ENCODE measurements around the gene FAM3C.

GRCh38 chr7:121337398-121337797, 58.7 kb downstream of the FAM3C start:
- TF ChIP-seq, protein P1, sequence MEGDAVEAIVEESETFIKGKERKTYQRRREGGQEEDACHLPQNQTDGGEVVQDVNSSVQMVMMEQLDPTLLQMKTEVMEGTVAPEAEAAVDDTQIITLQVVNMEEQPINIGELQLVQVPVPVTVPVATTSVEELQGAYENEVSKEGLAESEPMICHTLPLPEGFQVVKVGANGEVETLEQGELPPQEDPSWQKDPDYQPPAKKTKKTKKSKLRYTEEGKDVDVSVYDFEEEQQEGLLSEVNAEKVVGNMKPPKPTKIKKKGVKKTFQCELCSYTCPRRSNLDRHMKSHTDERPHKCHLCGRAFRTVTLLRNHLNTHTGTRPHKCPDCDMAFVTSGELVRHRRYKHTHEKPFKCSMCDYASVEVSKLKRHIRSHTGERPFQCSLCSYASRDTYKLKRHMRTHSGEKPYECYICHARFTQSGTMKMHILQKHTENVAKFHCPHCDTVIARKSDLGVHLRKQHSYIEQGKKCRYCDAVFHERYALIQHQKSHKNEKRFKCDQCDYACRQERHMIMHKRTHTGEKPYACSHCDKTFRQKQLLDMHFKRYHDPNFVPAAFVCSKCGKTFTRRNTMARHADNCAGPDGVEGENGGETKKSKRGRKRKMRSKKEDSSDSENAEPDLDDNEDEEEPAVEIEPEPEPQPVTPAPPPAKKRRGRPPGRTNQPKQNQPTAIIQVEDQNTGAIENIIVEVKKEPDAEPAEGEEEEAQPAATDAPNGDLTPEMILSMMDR (IDR thresholded peaks at IDR 0.05; ENCODE audit: low read depth, low read length, poor library complexity, severe bottlenecking) = peak; percentile 41
- TF ChIP-seq EZH2phosphoT487 (IDR thresholded peaks at IDR 0.05; ENCODE audit: borderline replicate concordance, low read length) = no peak

Data from DOHH2 (cell line).